ENCODE measurements around the gene METAP1. TPM values are rescaled to one million over a fixed set of nuclear protein-coding genes. Genes with fewer than 3 reads are reported as not detected.

Gene METAP1
- total and polyA plus RNA-seq, 2 donors (not counting 1 experiment from before 2014, with no cell fraction given) = 20.4 to 40.0 TPM

DNA sequence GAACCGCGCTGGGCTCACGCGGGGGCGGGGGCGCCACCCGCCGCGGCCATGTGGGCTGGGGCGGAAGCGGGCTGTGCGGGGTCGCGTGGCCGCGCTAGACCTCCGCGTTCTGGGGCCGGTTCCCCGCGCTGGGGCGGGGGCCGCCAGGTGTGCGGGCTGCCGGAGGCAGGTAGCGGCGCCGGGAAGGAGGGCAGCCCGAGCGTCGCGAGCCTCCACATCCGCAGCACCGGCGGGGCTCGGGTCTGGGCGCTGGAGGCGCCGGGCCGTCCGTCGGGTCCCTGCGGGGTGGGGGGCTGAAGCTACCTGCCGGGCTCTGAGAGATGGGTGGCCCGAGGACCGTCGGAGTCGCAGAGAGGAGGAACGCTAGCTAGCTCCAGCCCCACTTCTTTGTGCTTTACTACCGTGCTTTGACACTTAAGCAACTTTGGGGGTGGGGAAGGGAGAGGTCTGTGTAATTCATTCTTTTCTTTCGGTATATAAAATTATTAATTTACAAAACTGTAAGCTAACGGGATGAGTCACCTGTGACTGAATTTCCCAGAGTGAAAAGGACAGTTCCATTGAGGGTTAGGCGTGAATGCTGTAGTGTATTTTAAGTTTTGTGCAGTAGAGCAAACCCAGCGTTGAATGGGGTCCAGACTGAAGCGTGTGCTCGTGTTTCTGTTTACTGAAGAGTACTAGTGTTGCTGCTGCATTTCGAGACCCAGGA, 689 bp downstream of the METAP1 start:
- H3K4me1 Mint-ChIP-seq = peaks cover 34% of the 10 kb centered on the region

More for the DNA sequence above, 689 bp downstream of the METAP1 start:
- ChIA-PET CTCF (interaction anchor here (0.6 to 7.6 kb wide), 14 partner anchors 9 to 956 kb away, joined by 3 to 173 read pairs (median 6); partner anchors contain the start of genes ADH5, EIF4E, RAP1GDS1 and STPG2), POLR2A (interaction anchor here (1.9 to 2.9 kb wide), 2 partner anchors 67 to 93 kb away, joined by 8 to 32 read pairs; partner anchors contain the start of genes ADH5 and EIF4E)
- Histone ChIP-seq H3K79me2 (ENCODE audit: control insufficient read depth, insufficient read depth, low read length) (peaks cover 56% of the 10 kb centered on the region), H3K9me3 (ENCODE audit: control extremely low read depth in 1 of 3, control insufficient read depth in 2 of 3, insufficient read depth in 1 of 3, low read length in 2 of 3) (peaks cover 0 to 4% (median 0%) of the 10 kb centered on the region in 3 donors), H3K4me2 (replicated peaks; ENCODE audit: low read depth, low read length, poor library complexity, severe bottlenecking) (peak overlapping the region; percentile 79), H3K4me1 (ENCODE audit: control insufficient read depth in 2 of 2, insufficient read depth in 2 of 2, low read length in 2 of 2) (peaks cover 11 to 15% of the 10 kb centered on the region in 2 donors), H3K27me3 (replicated peaks in 1 of 4; ENCODE audit: control extremely low read depth in 1 of 4, control insufficient read depth in 3 of 4, insufficient read depth in 4 of 4, low read length in 3 of 4) (no peaks in the 10 kb centered on the region), H3K36me3 (replicated peaks in 1 of 2; ENCODE audit: control extremely low read depth in 1 of 2, control insufficient read depth in 1 of 2, extremely low read depth in 1 of 2, insufficient read depth in 2 of 2, low read length in 1 of 2) (no peaks in the 10 kb centered on the region), H3K9ac (ENCODE audit: low read length) (peak overlapping the region; percentile 89), H3K4me3 (ENCODE audit: control extremely low read depth in 1 of 5, extremely low read depth in 1 of 5, insufficient read depth in 1 of 5, low read depth in 2 of 5, low read length in 4 of 5) (peak overlapping the region; percentile 68 to 90 (median 83)), H3K27ac (ENCODE audit: low read length in 2 of 2) (peak overlapping the region in 1 of 2 donors; percentile 47), H4K20me1 (ENCODE audit: control insufficient read depth, insufficient read depth, low read length, poor library complexity, severe bottlenecking) (peaks cover 23% of the 10 kb centered on the region), H2AFZ (ENCODE audit: insufficient read depth, low read depth, low read length, poor library complexity, severe bottlenecking) (peak overlapping the region; percentile 100)
- under 1% methylated on average over 47 of the region's 57 CpGs for WGBS (ENCODE audit: insufficient coverage)
- H3K9me3 Mint-ChIP-seq (ENCODE audit: insufficient read depth) = no peaks in the 10 kb centered on the region
- H3K4me3 Mint-ChIP-seq = peak overlapping the region; percentile 92
- intact Hi-C loops (cut with micrococcal nuclease) = loop anchor here (5.0 kb wide), 4 partner anchors 41 to 951 kb away; partner anchors contain the start of genes DAPP1 and DNAJB14
- DNase-seq = no peak
- peak overlapping the region; percentile 51 for H3K27ac Mint-ChIP-seq
- ATAC-seq (ENCODE audit: low read depth) = no peak
- TF ChIP-seq CTCF (IDR thresholded peaks at IDR 0.05) (no peak), EZH2 (IDR thresholded peaks at IDR 0.05; ENCODE audit: borderline replicate concordance, insufficient read depth, low read depth, low read length, poor library complexity, severe bottlenecking) (no peak)
- H3K27me3 Mint-ChIP-seq = peaks cover 2% of the 10 kb centered on the region

Data from B cell (primary cell).